Sigmoid colon (tissue), 3 donors: ENCODE results near the gene LTB.

Source experiments
- POLR2A ChIP-seq, 2 donors: fragments of 450-650 bp; IDR thresholded peaks; one replicate each; pipeline ENCODE4 v1.6.1; 2016; ENCODE audit warnings: antibody characterized with exemption in 2 of 2, mild to moderate bottlenecking in 2 of 2, moderate library complexity in 2 of 2
- TF ChIP-seq, protein P1 (sequence below), 4 experiments: fragments of 450-650 bp in 3 of 4; fragments of 200-600 bp in 1 of 4; IDR thresholded peaks; one replicate each; pipeline ENCODE4 v1.5.1; 2016 to 2019; ENCODE audit warnings: antibody characterized with exemption in 4 of 4, mild to moderate bottlenecking in 3 of 4, moderate library complexity in 2 of 4

DNA sequence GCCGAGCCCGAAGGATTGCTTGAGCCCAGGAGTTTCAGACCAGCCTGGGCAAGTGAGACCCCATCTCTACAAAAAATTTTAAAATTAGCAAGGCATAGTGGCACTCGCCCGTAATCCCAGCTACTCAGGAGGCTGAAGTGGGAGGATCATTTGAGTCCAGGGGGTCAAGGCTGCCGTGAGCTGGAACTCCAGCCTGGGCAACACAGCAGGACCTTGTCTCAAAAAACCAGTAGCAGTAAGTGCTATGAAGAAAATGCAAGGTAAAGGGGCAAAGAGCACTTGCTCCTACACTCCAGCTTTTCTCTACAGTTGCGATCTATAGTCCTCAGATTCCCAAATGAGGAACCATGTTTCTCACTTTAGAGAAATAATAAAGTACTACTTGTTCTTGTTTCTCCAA lies 38.6 kb downstream of the LTB start:
- no peak for TF ChIP-seq POLR2A (IDR thresholded peaks at IDR 0.05)
- TF ChIP-seq, protein P1, sequence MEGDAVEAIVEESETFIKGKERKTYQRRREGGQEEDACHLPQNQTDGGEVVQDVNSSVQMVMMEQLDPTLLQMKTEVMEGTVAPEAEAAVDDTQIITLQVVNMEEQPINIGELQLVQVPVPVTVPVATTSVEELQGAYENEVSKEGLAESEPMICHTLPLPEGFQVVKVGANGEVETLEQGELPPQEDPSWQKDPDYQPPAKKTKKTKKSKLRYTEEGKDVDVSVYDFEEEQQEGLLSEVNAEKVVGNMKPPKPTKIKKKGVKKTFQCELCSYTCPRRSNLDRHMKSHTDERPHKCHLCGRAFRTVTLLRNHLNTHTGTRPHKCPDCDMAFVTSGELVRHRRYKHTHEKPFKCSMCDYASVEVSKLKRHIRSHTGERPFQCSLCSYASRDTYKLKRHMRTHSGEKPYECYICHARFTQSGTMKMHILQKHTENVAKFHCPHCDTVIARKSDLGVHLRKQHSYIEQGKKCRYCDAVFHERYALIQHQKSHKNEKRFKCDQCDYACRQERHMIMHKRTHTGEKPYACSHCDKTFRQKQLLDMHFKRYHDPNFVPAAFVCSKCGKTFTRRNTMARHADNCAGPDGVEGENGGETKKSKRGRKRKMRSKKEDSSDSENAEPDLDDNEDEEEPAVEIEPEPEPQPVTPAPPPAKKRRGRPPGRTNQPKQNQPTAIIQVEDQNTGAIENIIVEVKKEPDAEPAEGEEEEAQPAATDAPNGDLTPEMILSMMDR (IDR thresholded peaks at IDR 0.05): no peak
